GM12878 (cell line): ENCODE data around the gene STX8.

Source experiments
- BHLHE40 ChIP-seq, 2 experiments: fragments of 450-650 bp in 1 of 2; IDR thresholded peaks; 2 replicates each; pipeline ENCODE4 v1.6.1; 2011 to 2017; ENCODE audit warnings: low read depth in 2 of 2, borderline replicate concordance in 1 of 2, improper control_type of control experiment in 1 of 2, low read length in 1 of 2, mild to moderate bottlenecking in 1 of 2
- EP300 ChIP-seq, 2 experiments: fragments of 150-350 bp in 1 of 2; IDR thresholded peaks; 2 replicates each; pipeline ENCODE4 v1.6.1; 2011 to 2012; ENCODE audit warnings: low read depth in 2 of 2, low read length in 2 of 2, borderline replicate concordance in 1 of 2, improper control_type of control experiment in 1 of 2, inconsistent platforms in 1 of 2; ENCODE audit not compliant: control insufficient read depth in 1 of 2
- KAT2A ChIP-seq: conservative IDR thresholded peaks from 2 replicates; pipeline ENCODE4 v1.6.1; 2011; ENCODE audit warnings: low read depth, low read length; ENCODE audit not compliant: control insufficient read depth
- POLR2A ChIP-seq: IDR thresholded peaks from 2 replicates; pipeline ENCODE4 v1.6.1; 2011; ENCODE audit warnings: low read depth, mild to moderate bottlenecking, low read length
- POLR2AphosphoS2 ChIP-seq: IDR thresholded peaks from 2 replicates; pipeline ENCODE4 v1.6.1; 2011; ENCODE audit warnings: low read depth, mild to moderate bottlenecking, low read length, improper control_type of control experiment, moderate library complexity
- POLR2AphosphoS5 ChIP-seq: IDR thresholded peaks from 2 replicates; pipeline ENCODE4 v1.6.1; 2011; ENCODE audit warnings: mild to moderate bottlenecking, low read length, inconsistent platforms
- SIN3A ChIP-seq: IDR thresholded peaks from 2 replicates; pipeline ENCODE4 v1.6.1; 2012; ENCODE audit warnings: low read depth, low read length, improper control_type of control experiment
- STAT3 ChIP-seq: IDR thresholded peaks from 2 replicates; pipeline ENCODE4 v1.6.1; 2011; ENCODE audit warnings: low read depth, low read length, improper control_type of control experiment
- ZSCAN29 ChIP-seq: fragments of 450-650 bp; IDR thresholded peaks from 2 replicates; pipeline ENCODE4 v1.6.1; 2017; ENCODE audit warnings: mild to moderate bottlenecking, moderate library complexity
- TF ChIP-seq, protein P1 (sequence below), 3 experiments: IDR thresholded peaks in 2 of 3; conservative IDR thresholded peaks in 1 of 3; 2 replicates each; pipeline ENCODE4 v1.5.1; 2011; ENCODE audit warnings: low read depth in 3 of 3, low read length in 3 of 3, mild to moderate bottlenecking in 3 of 3, control low read depth in 2 of 3, moderate library complexity in 2 of 3, inconsistent platforms in 1 of 3, mixed read lengths in 1 of 3; ENCODE audit not compliant: control insufficient read depth in 2 of 3, insufficient read depth in 1 of 3; ENCODE audit errors: extremely low read depth in 1 of 3
- TF ChIP-seq, protein P2 (sequence below): fragments of 450-650 bp; IDR thresholded peaks from 2 replicates; pipeline ENCODE4 v1.6.1; 2016; ENCODE audit warnings: mild to moderate bottlenecking, moderate library complexity, borderline replicate concordance

DNA sequence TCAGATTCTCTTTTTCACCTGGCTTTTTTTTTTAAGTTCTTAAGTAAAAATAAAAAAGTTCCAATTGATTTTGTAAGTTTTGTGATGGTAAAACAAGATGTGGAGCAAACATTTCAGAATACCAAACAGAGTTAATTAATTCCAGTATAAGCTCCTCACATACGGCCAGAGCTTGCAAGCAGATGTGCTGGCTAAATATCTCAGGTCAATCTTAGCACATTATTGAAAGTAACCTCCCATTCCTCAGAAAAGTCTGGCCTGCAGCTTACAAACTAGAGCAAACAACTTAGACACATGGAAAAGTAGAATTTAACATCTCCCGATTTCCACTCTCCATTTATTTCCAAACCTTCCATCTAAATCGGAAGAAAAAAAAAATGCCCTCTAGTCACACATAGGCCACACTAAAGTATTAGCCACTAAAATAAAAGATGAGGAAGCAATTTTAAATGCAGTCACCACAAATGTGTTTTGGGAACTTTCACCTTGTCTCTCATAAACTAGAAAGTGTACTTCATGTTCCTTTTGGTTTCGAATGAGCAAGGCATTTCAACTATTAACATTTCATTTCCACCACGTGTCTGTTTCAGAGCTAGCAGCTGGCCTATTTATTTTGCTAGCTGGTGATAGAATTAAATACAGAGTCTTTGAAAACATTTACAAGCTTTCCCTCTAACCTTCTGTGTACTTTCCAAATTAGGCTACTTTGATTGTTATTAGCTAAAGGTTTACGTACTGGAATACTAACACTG, 143.3 kb downstream of the STX8 start:
- TF ChIP-seq POLR2AphosphoS5 = no peak
- TF ChIP-seq, protein P1, sequence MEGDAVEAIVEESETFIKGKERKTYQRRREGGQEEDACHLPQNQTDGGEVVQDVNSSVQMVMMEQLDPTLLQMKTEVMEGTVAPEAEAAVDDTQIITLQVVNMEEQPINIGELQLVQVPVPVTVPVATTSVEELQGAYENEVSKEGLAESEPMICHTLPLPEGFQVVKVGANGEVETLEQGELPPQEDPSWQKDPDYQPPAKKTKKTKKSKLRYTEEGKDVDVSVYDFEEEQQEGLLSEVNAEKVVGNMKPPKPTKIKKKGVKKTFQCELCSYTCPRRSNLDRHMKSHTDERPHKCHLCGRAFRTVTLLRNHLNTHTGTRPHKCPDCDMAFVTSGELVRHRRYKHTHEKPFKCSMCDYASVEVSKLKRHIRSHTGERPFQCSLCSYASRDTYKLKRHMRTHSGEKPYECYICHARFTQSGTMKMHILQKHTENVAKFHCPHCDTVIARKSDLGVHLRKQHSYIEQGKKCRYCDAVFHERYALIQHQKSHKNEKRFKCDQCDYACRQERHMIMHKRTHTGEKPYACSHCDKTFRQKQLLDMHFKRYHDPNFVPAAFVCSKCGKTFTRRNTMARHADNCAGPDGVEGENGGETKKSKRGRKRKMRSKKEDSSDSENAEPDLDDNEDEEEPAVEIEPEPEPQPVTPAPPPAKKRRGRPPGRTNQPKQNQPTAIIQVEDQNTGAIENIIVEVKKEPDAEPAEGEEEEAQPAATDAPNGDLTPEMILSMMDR (IDR thresholded peaks at IDR 0.05 in 2 of 3, conservative IDR thresholded peaks at IDR 0.05 in 1 of 3; ENCODE audit: control insufficient read depth in 2 of 3, extremely low read depth in 1 of 3, insufficient read depth in 1 of 3, low read depth in 3 of 3, low read length in 3 of 3) = no peak
- no peak for TF ChIP-seq KAT2A
- no peak for TF ChIP-seq POLR2AphosphoS2
- TF ChIP-seq EP300 (IDR thresholded peaks at IDR 0.05; ENCODE audit: borderline replicate concordance in 1 of 2, control insufficient read depth in 1 of 2, low read depth in 2 of 2, low read length in 2 of 2) = peak in 1 of 2 experiments; percentile 51; a peak in 1 of 4 replicates
- no peak for TF ChIP-seq ZSCAN29
- no peak for TF ChIP-seq SIN3A
- no peak for TF ChIP-seq POLR2A
- TF ChIP-seq, protein P2, sequence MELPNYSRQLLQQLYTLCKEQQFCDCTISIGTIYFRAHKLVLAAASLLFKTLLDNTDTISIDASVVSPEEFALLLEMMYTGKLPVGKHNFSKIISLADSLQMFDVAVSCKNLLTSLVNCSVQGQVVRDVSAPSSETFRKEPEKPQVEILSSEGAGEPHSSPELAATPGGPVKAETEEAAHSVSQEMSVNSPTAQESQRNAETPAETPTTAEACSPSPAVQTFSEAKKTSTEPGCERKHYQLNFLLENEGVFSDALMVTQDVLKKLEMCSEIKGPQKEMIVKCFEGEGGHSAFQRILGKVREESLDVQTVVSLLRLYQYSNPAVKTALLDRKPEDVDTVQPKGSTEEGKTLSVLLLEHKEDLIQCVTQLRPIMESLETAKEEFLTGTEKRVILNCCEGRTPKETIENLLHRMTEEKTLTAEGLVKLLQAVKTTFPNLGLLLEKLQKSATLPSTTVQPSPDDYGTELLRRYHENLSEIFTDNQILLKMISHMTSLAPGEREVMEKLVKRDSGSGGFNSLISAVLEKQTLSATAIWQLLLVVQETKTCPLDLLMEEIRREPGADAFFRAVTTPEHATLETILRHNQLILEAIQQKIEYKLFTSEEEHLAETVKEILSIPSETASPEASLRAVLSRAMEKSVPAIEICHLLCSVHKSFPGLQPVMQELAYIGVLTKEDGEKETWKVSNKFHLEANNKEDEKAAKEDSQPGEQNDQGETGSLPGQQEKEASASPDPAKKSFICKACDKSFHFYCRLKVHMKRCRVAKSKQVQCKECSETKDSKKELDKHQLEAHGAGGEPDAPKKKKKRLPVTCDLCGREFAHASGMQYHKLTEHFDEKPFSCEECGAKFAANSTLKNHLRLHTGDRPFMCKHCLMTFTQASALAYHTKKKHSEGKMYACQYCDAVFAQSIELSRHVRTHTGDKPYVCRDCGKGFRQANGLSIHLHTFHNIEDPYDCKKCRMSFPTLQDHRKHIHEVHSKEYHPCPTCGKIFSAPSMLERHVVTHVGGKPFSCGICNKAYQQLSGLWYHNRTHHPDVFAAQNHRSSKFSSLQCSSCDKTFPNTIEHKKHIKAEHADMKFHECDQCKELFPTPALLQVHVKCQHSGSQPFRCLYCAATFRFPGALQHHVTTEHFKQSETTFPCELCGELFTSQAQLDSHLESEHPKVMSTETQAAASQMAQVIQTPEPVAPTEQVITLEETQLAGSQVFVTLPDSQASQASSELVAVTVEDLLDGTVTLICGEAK = no peak
- no peak for TF ChIP-seq STAT3
- TF ChIP-seq BHLHE40 (IDR thresholded peaks at IDR 0.05; ENCODE audit: borderline replicate concordance in 1 of 2, low read depth in 2 of 2, low read length in 1 of 2) = peak; percentile 26 to 49; a peak in 2 of 4 replicates
